Right atrium auricular region (tissue), 2 donors: ENCODE data around the gene WDR47. TPM values are rescaled to one million over a fixed set of nuclear protein-coding genes. Genes with fewer than 3 reads are reported as not detected.

Source experiments
- DNase-seq: peaks from one replicate; pipeline ENCODE4 v3.0.0-alpha.2; 2019; ENCODE audit warnings: low spot score
- H3K27ac ChIP-seq, 2 donors: fragments of 200-600 bp; sonication (generic); 1 replicate in 1 of 2; 2 replicates in 1 of 2; pipeline ENCODE4 v1.5.1; 2016 to 2019
- H3K27me3 ChIP-seq, 2 donors: fragments of 200-600 bp; sonication (generic); one replicate each; pipeline versions ENCODE4 v1.5.1 to v1.6.0; 2017 to 2019
- H3K36me3 ChIP-seq: fragments of 200-600 bp; sonication (generic); one replicate; pipeline ENCODE4 v1.5.1; 2016
- H3K4me1 ChIP-seq, 2 donors: fragments of 200-600 bp; sonication (generic); one replicate each; pipeline versions ENCODE4 v1.5.1 to v1.6.0; 2017 to 2019
- H3K4me3 ChIP-seq, 2 donors: fragments of 200-600 bp; sonication (generic); 1 replicate in 1 of 2; 2 replicates in 1 of 2; pipeline ENCODE4 v1.5.1; 2017 to 2019; ENCODE audit warnings: mild to moderate bottlenecking in 1 of 2, moderate library complexity in 1 of 2
- H3K9me3 ChIP-seq, 2 donors: fragments of 200-600 bp; sonication (generic); one replicate each; pipeline ENCODE4 v1.5.1; 2019
- total RNA-seq, 2 donors: library from RNA; depleted of rRNA; stranded (reverse); fragments of >200 nt; gene quantifications; one replicate each; pipeline ENCODE4 v1.1.0, GENCODE V29; 2016
- TF ChIP-seq, protein P1 (sequence below), 2 donors: fragments of 200-600 bp; sonication (generic); IDR thresholded peaks; one replicate each; pipeline ENCODE4 v1.5.1; 2019; ENCODE audit warnings: antibody characterized with exemption in 2 of 2

WDR47 gene
- total RNA-seq, 2 donors from 2014 or later = 14.0 to 22.4 TPM

DNA sequence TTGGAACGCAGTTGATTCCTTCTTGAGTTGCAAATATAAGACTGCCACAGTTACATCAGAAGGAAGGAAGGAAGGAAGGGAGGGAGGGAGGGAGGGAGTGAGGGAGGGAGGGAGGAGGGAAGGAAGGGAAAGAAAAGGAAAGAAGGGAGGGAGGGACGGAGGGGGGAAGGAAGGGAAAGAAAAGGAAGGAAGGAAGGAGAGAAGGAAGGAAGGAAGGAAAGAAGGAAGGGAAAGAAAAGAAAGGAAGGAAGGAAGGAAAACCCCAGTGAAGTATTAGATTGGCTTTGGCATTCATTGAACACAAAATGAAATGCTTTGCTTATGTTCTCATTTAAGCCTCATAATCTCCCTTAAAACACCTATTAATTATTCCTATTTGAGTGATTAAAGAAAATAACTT is 6.4 kb upstream of the WDR47 start:
- Histone ChIP-seq H3K27me3 (no peaks in the 10 kb centered on the region), H3K4me3 (no peak overlapping the region), H3K4me1 (no peaks in the 10 kb centered on the region), H3K36me3 (no peaks in the 10 kb centered on the region), H3K27ac (no peak overlapping the region), H3K9me3 (no peaks in the 10 kb centered on the region)
- DNase-seq = no peak
- TF ChIP-seq, protein P1, sequence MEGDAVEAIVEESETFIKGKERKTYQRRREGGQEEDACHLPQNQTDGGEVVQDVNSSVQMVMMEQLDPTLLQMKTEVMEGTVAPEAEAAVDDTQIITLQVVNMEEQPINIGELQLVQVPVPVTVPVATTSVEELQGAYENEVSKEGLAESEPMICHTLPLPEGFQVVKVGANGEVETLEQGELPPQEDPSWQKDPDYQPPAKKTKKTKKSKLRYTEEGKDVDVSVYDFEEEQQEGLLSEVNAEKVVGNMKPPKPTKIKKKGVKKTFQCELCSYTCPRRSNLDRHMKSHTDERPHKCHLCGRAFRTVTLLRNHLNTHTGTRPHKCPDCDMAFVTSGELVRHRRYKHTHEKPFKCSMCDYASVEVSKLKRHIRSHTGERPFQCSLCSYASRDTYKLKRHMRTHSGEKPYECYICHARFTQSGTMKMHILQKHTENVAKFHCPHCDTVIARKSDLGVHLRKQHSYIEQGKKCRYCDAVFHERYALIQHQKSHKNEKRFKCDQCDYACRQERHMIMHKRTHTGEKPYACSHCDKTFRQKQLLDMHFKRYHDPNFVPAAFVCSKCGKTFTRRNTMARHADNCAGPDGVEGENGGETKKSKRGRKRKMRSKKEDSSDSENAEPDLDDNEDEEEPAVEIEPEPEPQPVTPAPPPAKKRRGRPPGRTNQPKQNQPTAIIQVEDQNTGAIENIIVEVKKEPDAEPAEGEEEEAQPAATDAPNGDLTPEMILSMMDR (IDR thresholded peaks at IDR 0.05) = no peak

- no peaks in the 10 kb centered on the region for H3K4me1 ChIP-seq
- H3K9me3 ChIP-seq = no peaks in the 10 kb centered on the region
- H3K27me3 ChIP-seq = no peaks in the 10 kb centered on the region
- TF ChIP-seq, protein P1 (IDR thresholded peaks at IDR 0.05) = no peak
- peak; percentile 32 for DNase-seq
- H3K27ac ChIP-seq = no peak overlapping the region
- H3K36me3 ChIP-seq = no peaks in the 10 kb centered on the region
- no peak overlapping the region for H3K4me3 ChIP-seq
These were observed 5.4 kb upstream of the WDR47 start for GRCh38 chr1:109047339-109047738.

- Histone ChIP-seq H3K27me3 (no peaks in the 10 kb centered on the region), H3K4me3 (no peak overlapping the region), H3K36me3 (no peaks in the 10 kb centered on the region), H3K9me3 (no peaks in the 10 kb centered on the region), H3K27ac (no peak overlapping the region), H3K4me1 (no peaks in the 10 kb centered on the region)
- no peak for DNase-seq
- TF ChIP-seq, protein P1 (IDR thresholded peaks at IDR 0.05) = no peak
These were observed 4.8 kb upstream of the WDR47 start for GRCh38 chr1:109046671-109047070.

DNA sequence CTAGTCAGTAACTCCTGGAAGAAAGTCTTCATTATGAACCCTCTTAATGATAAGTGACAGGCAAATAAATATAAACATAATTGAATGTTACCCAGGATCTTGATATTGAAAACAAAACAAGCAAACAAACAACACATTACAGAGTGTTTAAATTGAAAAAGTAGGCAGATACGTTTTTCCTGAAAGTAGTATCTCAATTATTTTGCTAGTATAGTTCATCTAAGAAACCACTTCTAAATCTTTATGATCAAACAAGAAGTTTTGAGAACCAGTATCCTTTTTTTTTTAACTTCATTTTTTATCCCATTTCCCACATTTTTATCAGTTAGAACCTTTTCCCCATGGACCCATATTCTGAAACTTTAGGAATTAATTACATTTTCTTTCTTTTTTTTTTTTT is 3.7 kb upstream of the WDR47 start:
- H3K4me3 ChIP-seq = no peak overlapping the region
- H3K36me3 ChIP-seq = no peaks in the 10 kb centered on the region
- H3K27me3 ChIP-seq = no peaks in the 10 kb centered on the region
- no peak overlapping the region for H3K27ac ChIP-seq
- DNase-seq = no peak
- peaks cover 0 to 5% of the 10 kb centered on the region in 2 donors for H3K4me1 ChIP-seq
- no peaks in the 10 kb centered on the region for H3K9me3 ChIP-seq
- TF ChIP-seq, protein P1 (IDR thresholded peaks at IDR 0.05) = no peak

DNA sequence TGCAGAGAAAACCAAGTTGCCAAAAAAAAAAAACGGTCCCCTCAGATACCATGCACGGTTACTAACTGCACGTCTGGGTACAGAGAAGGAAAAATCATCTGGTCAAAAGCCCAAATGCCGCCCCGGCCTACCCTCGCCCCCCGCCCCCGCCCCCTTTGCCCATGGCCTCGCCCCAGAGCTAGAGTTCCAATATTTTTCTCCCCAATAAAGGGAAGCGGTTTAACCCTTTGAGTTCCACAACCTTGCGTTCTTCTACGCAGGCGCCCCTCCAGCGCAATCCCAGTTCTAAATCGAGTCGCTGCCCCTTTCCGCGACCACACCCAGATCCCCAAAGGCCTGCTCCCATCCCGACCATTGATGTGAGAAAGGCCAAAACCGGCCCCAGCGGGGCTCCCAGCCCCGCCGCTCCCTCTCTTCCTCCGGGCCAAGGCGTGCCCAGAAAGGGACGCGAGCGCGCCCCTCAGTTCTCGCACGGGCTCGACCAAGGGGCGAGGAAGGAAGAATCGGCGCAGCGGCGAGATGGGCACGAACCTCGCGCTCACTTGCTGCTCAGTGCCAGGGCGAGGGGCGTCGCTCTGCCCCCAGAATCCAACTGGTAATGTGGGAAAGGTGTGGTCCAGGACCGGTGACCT is 797 bp downstream of the WDR47 start:
- Histone ChIP-seq H3K27ac (peak overlapping the region; percentile 84 to 88), H3K27me3 (no peaks in the 10 kb centered on the region), H3K4me3 (peak overlapping the region; percentile 80 to 83), H3K4me1 (peaks cover 0 to 12% of the 10 kb centered on the region in 2 donors), H3K9me3 (no peaks in the 10 kb centered on the region), H3K36me3 (no peaks in the 10 kb centered on the region)
- TF ChIP-seq, protein P1 (IDR thresholded peaks at IDR 0.05) = no peak
- DNase-seq = no peak

GRCh38 chr1:109040627-109040988 is 1.3 kb downstream of the WDR47 start:
- Histone ChIP-seq H3K27ac (peak overlapping the region; percentile 84 to 88), H3K9me3 (no peaks in the 10 kb centered on the region), H3K27me3 (no peaks in the 10 kb centered on the region), H3K4me3 (peak overlapping the region; percentile 80 to 83), H3K4me1 (peaks cover 0 to 12% of the 10 kb centered on the region in 2 donors), H3K36me3 (no peaks in the 10 kb centered on the region)
- TF ChIP-seq, protein P1 (IDR thresholded peaks at IDR 0.05) = no peak
- DNase-seq = no peak
